Naive thymus-derived CD4-positive, alpha-beta T cell (primary cell): ENCODE measurements around the gene MALRD1. TPM values are rescaled to one million over a fixed set of nuclear protein-coding genes. Genes with fewer than 3 reads are reported as not detected.

Experiments
- ATAC-seq: fragments of 150-1000 bp; cut with Tn5 transposase; 2 replicates; pipeline ENCODE4 v1.10.0; 2021; ENCODE audit warnings: mild to moderate bottlenecking, moderate library complexity
- CTCF ChIA-PET: fragments of 350-600 bp; sonication (Branson Sonifier 250); formaldehyde crosslinking; loops from one replicate; lab custom pipeline; 2021; ENCODE audit warnings: antibody characterized with exemption; lab: Charles Lee
- POLR2A ChIA-PET: fragments of 350-600 bp; sonication (Branson Sonifier 250); formaldehyde crosslinking; loops from one replicate; lab custom pipeline; 2021; ENCODE audit warnings: antibody characterized with exemption, inconsistent platforms; lab: Charles Lee
- DNase-seq, 9 donors: peaks; one replicate each; pipeline versions ENCODE4 v3.0.0 to v3.0.0-alpha.2; 2020 to 2022; ENCODE audit warnings: mixed read lengths in 1 of 9
- H3K27ac ChIP-seq: one replicate; pipeline ENCODE4 v1.7.0; 2013; ENCODE audit warnings: mild to moderate bottlenecking, low read depth, low read length, moderate library complexity
- H3K27me3 ChIP-seq, 2 donors: one replicate each; pipeline ENCODE4 v1.7.0; 2013; ENCODE audit warnings: low read length in 2 of 2, mild to moderate bottlenecking in 2 of 2, moderate library complexity in 2 of 2; ENCODE audit not compliant: control insufficient read depth in 2 of 2, insufficient read depth in 2 of 2
- H3K36me3 ChIP-seq, 3 experiments: 1 replicate in 2 of 3; 2 replicates in 1 of 3; pipeline ENCODE4 v1.7.0; 2013; ENCODE audit warnings: low read length in 3 of 3, mild to moderate bottlenecking in 3 of 3, moderate library complexity in 1 of 3; ENCODE audit not compliant: insufficient read depth in 3 of 3, control insufficient read depth in 2 of 3
- H3K4me1 ChIP-seq, 2 donors: one replicate each; pipeline ENCODE4 v1.7.0; 2013; ENCODE audit warnings: low read length in 2 of 2, mild to moderate bottlenecking in 2 of 2, moderate library complexity in 1 of 2; ENCODE audit not compliant: control insufficient read depth in 2 of 2, insufficient read depth in 2 of 2
- H3K4me3 ChIP-seq: 2 replicates; pipeline ENCODE4 v1.7.0; 2013; ENCODE audit warnings: mild to moderate bottlenecking, low read length
- H3K9me3 ChIP-seq, 3 experiments: 1 replicate in 2 of 3; 2 replicates in 1 of 3; pipeline ENCODE4 v1.7.0; 2013; ENCODE audit warnings: low read length in 3 of 3; ENCODE audit not compliant: control insufficient read depth in 2 of 3
- H3K27ac Mint-ChIP-seq, 9 donors: one replicate each; pipeline ENCODE4 v1.8.0; 2020 to 2022; ENCODE audit warnings: mixed read lengths in 9 of 9, mild to moderate bottlenecking in 8 of 9, moderate library complexity in 5 of 9, inconsistent platforms in 2 of 9
- H3K27me3 Mint-ChIP-seq, 5 donors: one replicate each; pipeline ENCODE4 v1.8.0; 2021 to 2022; ENCODE audit warnings: mixed read lengths in 5 of 5, mild to moderate bottlenecking in 1 of 5
- H3K36me3 Mint-ChIP-seq, 5 donors: one replicate each; pipeline ENCODE4 v1.8.0; 2020 to 2022; ENCODE audit warnings: mixed read lengths in 5 of 5, mild to moderate bottlenecking in 3 of 5, inconsistent platforms in 1 of 5
- H3K4me1 Mint-ChIP-seq, 7 donors: one replicate each; pipeline ENCODE4 v1.8.0; 2020 to 2022; ENCODE audit warnings: mixed read lengths in 7 of 7, mild to moderate bottlenecking in 3 of 7, inconsistent platforms in 1 of 7
- H3K4me3 Mint-ChIP-seq, 10 donors: one replicate each; pipeline ENCODE4 v1.8.0; 2020 to 2022; ENCODE audit warnings: mild to moderate bottlenecking in 10 of 10, mixed read lengths in 10 of 10, moderate library complexity in 6 of 10, inconsistent platforms in 2 of 10
- H3K9me3 Mint-ChIP-seq, 11 donors: one replicate each; pipeline ENCODE4 v1.8.0; 2020 to 2022; ENCODE audit warnings: mixed read lengths in 11 of 11, mild to moderate bottlenecking in 4 of 11, inconsistent platforms in 1 of 11, moderate library complexity in 1 of 11
- intact Hi-C, 2 donors: fragments of 100-400 bp; cut with micrococcal nuclease; formaldehyde crosslinking; loops; one replicate each; pipeline ENCODE4 v1.15.1; 2023
- polyA plus RNA-seq, 2 donors: library from polyadenylated mRNA; unstranded; fragments of 300-500 nt; fragmentation: Illumina TruSeq; gene quantifications; one replicate each; pipeline ENCODE4 v1.2.3, GENCODE V29; 2021
- total RNA-seq, 6 experiments: library from RNA in 5 of 6; stranded (reverse) in 5 of 6; gene quantifications; 1 replicate in 5 of 6; 2 replicates in 1 of 6; pipeline ENCODE4 v1.2.3 and lab custom pipeline; 2021 to 2026

MALRD1 gene
- total and polyA plus RNA-seq, 7 experiments from 2014 or later: 0.16 to 1.1 TPM; not detected in 5

DNA sequence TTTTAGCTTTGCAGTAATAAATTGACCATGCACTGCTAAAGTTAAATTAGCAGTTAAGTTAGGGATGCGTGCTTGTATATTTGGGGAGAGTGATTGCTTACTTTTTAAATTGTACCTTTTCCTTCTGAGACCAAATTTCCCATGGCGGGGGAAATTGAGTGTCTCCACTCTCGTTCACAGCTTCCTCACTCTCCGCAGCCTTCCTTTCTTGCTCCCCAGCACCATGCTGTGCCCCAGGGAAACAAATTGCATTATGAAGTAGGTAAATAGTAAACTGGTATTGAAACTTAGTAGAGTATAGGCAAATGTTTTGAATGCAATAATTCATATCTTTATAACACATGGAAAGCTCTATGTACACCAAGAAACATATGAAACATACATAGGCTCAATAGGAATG lies 85.4 kb downstream of the MALRD1 start:
- no peaks in the 10 kb centered on the region for H3K27me3 ChIP-seq
- ATAC-seq (no peak), DNase-seq (no peak)
- H3K4me1 Mint-ChIP-seq: no peaks in the 10 kb centered on the region
- no peaks in the 10 kb centered on the region for H3K27me3 Mint-ChIP-seq
- no peak overlapping the region for H3K27ac Mint-ChIP-seq
- H3K36me3 Mint-ChIP-seq: no peaks in the 10 kb centered on the region
- H3K4me1 ChIP-seq: no peaks in the 10 kb centered on the region
- no peak overlapping the region for H3K4me3 Mint-ChIP-seq
- H3K4me3 ChIP-seq: no peak overlapping the region
- no peaks in the 10 kb centered on the region for H3K36me3 ChIP-seq
- ChIA-PET POLR2A (no interaction called here), CTCF (no interaction called here)
- H3K27ac ChIP-seq: no peak overlapping the region
- intact Hi-C loops: no loop called here
- H3K9me3 ChIP-seq: no peaks in the 10 kb centered on the region
- H3K9me3 Mint-ChIP-seq: peaks cover 0 to 9% (median 0%) of the 10 kb centered on the region in 11 donors

DNA sequence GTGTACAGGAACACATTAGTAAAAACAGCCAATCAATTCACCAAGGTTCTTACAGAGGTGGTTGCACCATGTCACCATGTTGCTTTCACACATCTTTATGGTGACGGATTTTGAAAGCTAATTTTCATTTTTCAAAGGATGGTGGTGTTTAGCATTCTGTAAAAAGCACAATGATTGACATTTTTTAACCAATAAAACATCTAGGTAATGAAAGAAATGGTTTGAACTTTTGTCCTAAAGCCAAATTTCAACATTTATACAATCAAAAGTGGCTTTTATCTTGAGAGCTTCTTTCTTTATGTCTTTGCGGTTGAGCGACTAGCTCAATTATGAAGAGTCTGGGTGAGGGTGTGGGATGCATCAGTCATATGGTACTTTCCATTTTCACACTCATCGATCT lies 94.4 kb downstream of the MALRD1 start:
- Mint-ChIP-seq H3K4me1 (no peaks in the 10 kb centered on the region), H3K27me3 (no peaks in the 10 kb centered on the region), H3K4me3 (no peak overlapping the region), H3K9me3 (peaks cover 0 to 12% (median 6%) of the 10 kb centered on the region in 11 donors), H3K36me3 (no peaks in the 10 kb centered on the region), H3K27ac (no peak overlapping the region)
- Histone ChIP-seq H3K27me3 (no peaks in the 10 kb centered on the region), H3K9me3 (no peaks in the 10 kb centered on the region), H3K36me3 (no peaks in the 10 kb centered on the region), H3K4me1 (no peaks in the 10 kb centered on the region), H3K27ac (no peak overlapping the region), H3K4me3 (no peak overlapping the region)
- no peak for ATAC-seq
- no peak for DNase-seq
- intact Hi-C loops: no loop called here
- ChIA-PET POLR2A (no interaction called here), CTCF (no interaction called here)

- ChIA-PET CTCF (no interaction called here), POLR2A (no interaction called here)
- Histone ChIP-seq H3K27ac (no peak overlapping the region), H3K36me3 (no peaks in the 10 kb centered on the region), H3K27me3 (no peaks in the 10 kb centered on the region), H3K9me3 (no peaks in the 10 kb centered on the region), H3K4me1 (no peaks in the 10 kb centered on the region), H3K4me3 (no peak overlapping the region)
- peaks cover 0 to 13% (median 8%) of the 10 kb centered on the region in 11 donors for H3K9me3 Mint-ChIP-seq
- H3K27ac Mint-ChIP-seq: no peak overlapping the region
- no peaks in the 10 kb centered on the region for H3K36me3 Mint-ChIP-seq
- H3K4me3 Mint-ChIP-seq: no peak overlapping the region
- H3K27me3 Mint-ChIP-seq: no peaks in the 10 kb centered on the region
- ATAC-seq (no peak), DNase-seq (no peak)
- no peaks in the 10 kb centered on the region for H3K4me1 Mint-ChIP-seq
- intact Hi-C loops: no loop called here
These were observed 95.6 kb downstream of the MALRD1 start for GRCh38 chr10:19144206-19144605.

DNA sequence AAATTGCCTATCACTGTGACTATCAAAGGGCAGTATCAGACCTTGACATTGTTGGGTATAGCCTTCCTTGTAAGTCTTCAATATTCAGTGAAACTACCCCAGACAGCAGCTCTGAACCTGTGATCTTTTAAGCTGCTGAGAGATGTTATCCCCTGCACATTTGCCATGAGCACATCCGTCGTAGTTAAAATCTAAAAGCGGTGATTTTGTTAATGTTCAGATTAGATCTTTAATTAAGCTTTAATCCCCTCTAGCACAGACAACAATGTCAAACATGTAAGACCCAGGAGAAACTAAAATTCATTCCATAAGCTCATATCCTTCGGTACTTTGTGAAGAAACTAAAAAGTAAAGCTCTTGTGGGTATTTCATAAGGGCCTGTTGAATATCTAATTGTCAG lies 105.8 kb downstream of the MALRD1 start:
- no peaks in the 10 kb centered on the region for H3K9me3 ChIP-seq
- no peaks in the 10 kb centered on the region for H3K36me3 Mint-ChIP-seq
- H3K4me1 ChIP-seq: no peaks in the 10 kb centered on the region
- no peaks in the 10 kb centered on the region for H3K4me1 Mint-ChIP-seq
- no peak for DNase-seq
- intact Hi-C loops: no loop called here
- H3K27ac Mint-ChIP-seq: no peak overlapping the region
- H3K27me3 ChIP-seq: no peaks in the 10 kb centered on the region
- H3K4me3 Mint-ChIP-seq: no peak overlapping the region
- no peak for ATAC-seq
- ChIA-PET CTCF (no interaction called here), POLR2A (no interaction called here)
- H3K27ac ChIP-seq: no peak overlapping the region
- H3K4me3 ChIP-seq: no peak overlapping the region
- no peaks in the 10 kb centered on the region for H3K36me3 ChIP-seq
- H3K27me3 Mint-ChIP-seq: peaks cover 0 to 4% (median 0%) of the 10 kb centered on the region in 5 donors
- H3K9me3 Mint-ChIP-seq: peaks cover 0 to 4% (median 0%) of the 10 kb centered on the region in 11 donors

GRCh38 chr10:19158358-19158757 lies 109.8 kb downstream of the MALRD1 start:
- H3K4me1 ChIP-seq: no peaks in the 10 kb centered on the region
- Mint-ChIP-seq H3K36me3 (no peaks in the 10 kb centered on the region), H3K4me1 (no peaks in the 10 kb centered on the region), H3K9me3 (peaks cover 0 to 10% (median 3%) of the 10 kb centered on the region in 11 donors), H3K4me3 (no peak overlapping the region), H3K27ac (no peak overlapping the region), H3K27me3 (peaks cover 0 to 5% (median 0%) of the 10 kb centered on the region in 5 donors)
- POLR2A ChIA-PET: no interaction called here
- no peaks in the 10 kb centered on the region for H3K36me3 ChIP-seq
- intact Hi-C loops: no loop called here
- ATAC-seq (no peak), DNase-seq (no peak)
- no peak overlapping the region for H3K27ac ChIP-seq
- H3K9me3 ChIP-seq: no peaks in the 10 kb centered on the region
- H3K27me3 ChIP-seq: no peaks in the 10 kb centered on the region
- H3K4me3 ChIP-seq: no peak overlapping the region
- CTCF ChIA-PET: no interaction called here

- ATAC-seq (no peak), DNase-seq (no peak)
- Histone ChIP-seq H3K9me3 (no peaks in the 10 kb centered on the region), H3K27ac (no peak overlapping the region), H3K4me3 (no peak overlapping the region), H3K27me3 (no peaks in the 10 kb centered on the region), H3K36me3 (no peaks in the 10 kb centered on the region), H3K4me1 (no peaks in the 10 kb centered on the region)
- Mint-ChIP-seq H3K27me3 (peaks cover 0 to 5% (median 0%) of the 10 kb centered on the region in 5 donors), H3K4me1 (no peaks in the 10 kb centered on the region), H3K27ac (no peak overlapping the region), H3K4me3 (no peak overlapping the region), H3K9me3 (peaks cover 0 to 10% (median 3%) of the 10 kb centered on the region in 11 donors), H3K36me3 (no peaks in the 10 kb centered on the region)
- intact Hi-C loops: no loop called here
- CTCF ChIA-PET: no interaction called here
- POLR2A ChIA-PET: no interaction called here
These were observed 110.3 kb downstream of the MALRD1 start for GRCh38 chr10:19158870-19159269.

- Mint-ChIP-seq H3K4me1 (no peaks in the 10 kb centered on the region), H3K27me3 (peaks cover 0 to under 1% (median 0%) of the 10 kb centered on the region in 5 donors), H3K27ac (no peak overlapping the region), H3K36me3 (no peaks in the 10 kb centered on the region), H3K4me3 (no peak overlapping the region), H3K9me3 (peaks cover 0 to 14% (median 7%) of the 10 kb centered on the region in 11 donors)
- H3K27me3 ChIP-seq: no peaks in the 10 kb centered on the region
- ChIA-PET POLR2A (no interaction called here), CTCF (no interaction called here)
- no peaks in the 10 kb centered on the region for H3K4me1 ChIP-seq
- H3K36me3 ChIP-seq: no peaks in the 10 kb centered on the region
- no peak overlapping the region for H3K27ac ChIP-seq
- no peak for DNase-seq
- ATAC-seq: no peak
- intact Hi-C loops: no loop called here
- H3K4me3 ChIP-seq: no peak overlapping the region
- no peaks in the 10 kb centered on the region for H3K9me3 ChIP-seq
These were observed 115.9 kb downstream of the MALRD1 start for GRCh38 chr10:19164461-19164860.
